Measurements from ENCODE around the gene CNIH4.

- TF ChIP-seq ZNF660 (tag by site-specific recombination; IDR thresholded peaks at IDR 0.05) = no peak
- TF ChIP-seq CTCF (tag by site-specific recombination; IDR thresholded peaks at IDR 0.05) = no peak
- TF ChIP-seq ZBTB21 (tag by site-specific recombination; IDR thresholded peaks at IDR 0.05) = no peak
- TF ChIP-seq ZNF549 (tag by site-specific recombination; IDR thresholded peaks at IDR 0.05) = no peak
- TF ChIP-seq ZNF274 (IDR thresholded peaks at IDR 0.05; ENCODE audit: low read length) = no peak
- TF ChIP-seq ZNF274 (tag by site-specific recombination; IDR thresholded peaks at IDR 0.05; ENCODE audit: borderline replicate concordance) = no peak
- no peak for TF ChIP-seq TCF7L2 (IDR thresholded peaks at IDR 0.05; ENCODE audit: borderline replicate concordance, low read depth, low read length)
- TF ChIP-seq KLF16 (tag by site-specific recombination; IDR thresholded peaks at IDR 0.05) = no peak
- TF ChIP-seq ZBTB7A (tag by site-specific recombination; IDR thresholded peaks at IDR 0.05; ENCODE audit: low read depth) = no peak
Observed at GRCh38 chr1:224425279-224425884, 68.7 kb downstream of the CNIH4 start.

Data from HEK293 (cell line).